BJ (cell line): ENCODE results near the gene ARL8A. TPM values are rescaled to one million over a fixed set of nuclear protein-coding genes. Genes with fewer than 3 reads are reported as not detected.
"Not testable (repeated sequence)": the region's sequence is repeated elsewhere in the genome, so short reads cannot be mapped to it uniquely, and the experiment has no call there.

Source experiments
- CTCF ChIA-PET: fragments of 350-600 bp; formaldehyde crosslinking; extraction: SDS; loops from one replicate; lab custom pipeline; 2021; ENCODE audit warnings: antibody characterized with exemption, inconsistent platforms; lab: Yijun Ruan, JAX
- POLR2A ChIA-PET: fragments of 300-600 bp; sonication (Branson Sonifier 250); formaldehyde crosslinking; extraction: SDS; loops from one replicate; lab custom pipeline; 2021; ENCODE audit warnings: antibody characterized with exemption; lab: Charles Lee
- DNase-seq: peaks from one replicate; pipeline ENCODE4 v3.0.0-alpha.2; 2011; ENCODE audit warnings: low read depth
- H3K27me3 ChIP-seq: 2 replicates; pipeline ENCODE4 v1.6.0; 2011; ENCODE audit warnings: low read length; ENCODE audit not compliant: control insufficient read depth, insufficient read depth
- H3K36me3 ChIP-seq: 2 replicates; pipeline ENCODE4 v1.5.1; 2011; ENCODE audit warnings: low read length; ENCODE audit not compliant: control insufficient read depth, insufficient read depth
- H3K4me3 ChIP-seq: 2 replicates; pipeline ENCODE4 v1.5.1; 2011; ENCODE audit warnings: low read depth, mild to moderate bottlenecking, control low read depth, low read length
- polyA plus RNA-seq: library from polyadenylated mRNA; depleted of rRNA; stranded (reverse); fragments of >200 nt; gene quantifications from 2 replicates; pipeline ENCODE4 v1.2.3, GENCODE V29; 2011
- TF ChIP-seq, protein P1 (sequence below): IDR thresholded peaks from 2 replicates; pipeline ENCODE4 v1.5.1; 2011; ENCODE audit warnings: low read depth, mild to moderate bottlenecking, control low read depth, inconsistent platforms, low read length, moderate library complexity; ENCODE audit not compliant: insufficient read depth

ARL8A gene
- polyA plus RNA-seq, 1 experiment = 76.6 TPM

DNA sequence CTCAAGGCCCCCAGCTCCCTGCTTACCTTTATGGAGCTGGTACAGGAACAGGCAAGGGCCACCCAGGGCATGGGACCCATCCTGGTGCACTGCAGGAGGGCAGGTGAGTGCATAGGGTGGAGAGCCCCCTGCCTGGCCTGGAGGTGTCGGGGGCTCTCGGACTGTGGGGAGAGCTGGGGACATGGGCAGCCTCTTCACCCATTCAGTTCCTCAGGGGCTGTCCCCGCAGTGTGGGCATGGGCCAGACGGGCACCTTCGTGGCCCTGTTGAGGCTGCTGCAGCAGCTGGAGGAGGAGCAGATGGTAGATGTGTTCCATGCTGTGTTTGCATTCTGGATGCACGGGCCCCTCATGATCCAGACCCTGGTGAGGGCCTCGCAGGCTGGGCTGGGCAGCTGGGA is 41.8 kb upstream of the ARL8A start:
- TF ChIP-seq, protein P1, sequence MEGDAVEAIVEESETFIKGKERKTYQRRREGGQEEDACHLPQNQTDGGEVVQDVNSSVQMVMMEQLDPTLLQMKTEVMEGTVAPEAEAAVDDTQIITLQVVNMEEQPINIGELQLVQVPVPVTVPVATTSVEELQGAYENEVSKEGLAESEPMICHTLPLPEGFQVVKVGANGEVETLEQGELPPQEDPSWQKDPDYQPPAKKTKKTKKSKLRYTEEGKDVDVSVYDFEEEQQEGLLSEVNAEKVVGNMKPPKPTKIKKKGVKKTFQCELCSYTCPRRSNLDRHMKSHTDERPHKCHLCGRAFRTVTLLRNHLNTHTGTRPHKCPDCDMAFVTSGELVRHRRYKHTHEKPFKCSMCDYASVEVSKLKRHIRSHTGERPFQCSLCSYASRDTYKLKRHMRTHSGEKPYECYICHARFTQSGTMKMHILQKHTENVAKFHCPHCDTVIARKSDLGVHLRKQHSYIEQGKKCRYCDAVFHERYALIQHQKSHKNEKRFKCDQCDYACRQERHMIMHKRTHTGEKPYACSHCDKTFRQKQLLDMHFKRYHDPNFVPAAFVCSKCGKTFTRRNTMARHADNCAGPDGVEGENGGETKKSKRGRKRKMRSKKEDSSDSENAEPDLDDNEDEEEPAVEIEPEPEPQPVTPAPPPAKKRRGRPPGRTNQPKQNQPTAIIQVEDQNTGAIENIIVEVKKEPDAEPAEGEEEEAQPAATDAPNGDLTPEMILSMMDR = no peak
- CTCF ChIA-PET = interaction anchor here (1.3 to 10.8 kb wide), 8 partner anchors 11 to 533 kb away, joined by 4 to 206 read pairs (median 10); partner anchors contain the start of gene UBE2T

GRCh38 chr1:202184750-202185460 is 40.4 kb upstream of the ARL8A start:
- H3K27me3 ChIP-seq = peaks cover 25% of the 10 kb centered on the region
- TF ChIP-seq, protein P1 = peak; percentile 95
- ChIA-PET POLR2A (no interaction called here), CTCF (interaction anchor here (0.6 to 10.8 kb wide), 19 partner anchors 9 to 870 kb away, joined by 3 to 206 read pairs (median 4); partner anchors contain the start of gene LGR6)
- peak; percentile 10 for DNase-seq
- H3K4me3 ChIP-seq = no peak overlapping the region
- H3K36me3 ChIP-seq = no peaks in the 10 kb centered on the region

More for the DNA sequence above, 41.8 kb upstream of the ARL8A start:
- POLR2A ChIA-PET = no interaction called here
- Histone ChIP-seq H3K36me3 (no peaks in the 10 kb centered on the region), H3K4me3 (no peak overlapping the region), H3K27me3 (peaks cover 22% of the 10 kb centered on the region)
- DNase-seq = no peak

GRCh38 chr1:202182040-202182877 is 37.7 kb upstream of the ARL8A start:
- ChIA-PET POLR2A (no interaction called here), CTCF (interaction anchor here (0.8 to 10.8 kb wide), 6 partner anchors 8 to 135 kb away, joined by 3 to 206 read pairs (median 12); partner anchors contain the start of gene LGR6)
- DNase-seq = no peak
- Histone ChIP-seq H3K4me3 (no peak overlapping the region), H3K36me3 (no peaks in the 10 kb centered on the region), H3K27me3 (peaks cover 26% of the 10 kb centered on the region)
- TF ChIP-seq, protein P1 = no peak

DNA sequence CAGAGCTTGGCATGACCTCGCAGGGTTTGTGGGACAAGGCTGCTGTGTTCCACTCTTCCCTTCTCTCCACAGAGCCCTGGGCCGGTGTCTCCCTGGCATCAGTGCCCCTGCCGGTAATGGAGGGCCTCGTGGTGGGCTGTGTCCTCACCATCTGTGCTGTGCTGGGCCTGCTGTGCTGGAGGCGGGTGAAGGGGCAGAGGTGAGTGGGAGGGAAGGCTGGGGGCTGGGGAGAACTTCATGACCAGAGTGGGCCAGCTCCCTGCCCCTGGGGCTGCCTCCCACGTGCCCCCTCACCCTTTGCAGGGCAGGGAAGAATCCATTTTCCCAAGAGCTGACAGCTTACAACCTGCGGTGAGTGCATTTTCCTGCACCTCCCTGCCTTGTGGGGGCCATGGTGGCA is 37.0 kb upstream of the ARL8A start:
- Histone ChIP-seq H3K27me3 (peaks cover 22% of the 10 kb centered on the region), H3K36me3 (no peaks in the 10 kb centered on the region), H3K4me3 (no peak overlapping the region)
- CTCF ChIA-PET = interaction anchor here (3.5 to 10.8 kb wide), 3 partner anchors 8 to 136 kb away, joined by 20 to 206 read pairs (median 22); partner anchors contain the start of gene LGR6
- TF ChIP-seq, protein P1 = no peak
- POLR2A ChIA-PET = no interaction called here
- DNase-seq = no peak

DNA sequence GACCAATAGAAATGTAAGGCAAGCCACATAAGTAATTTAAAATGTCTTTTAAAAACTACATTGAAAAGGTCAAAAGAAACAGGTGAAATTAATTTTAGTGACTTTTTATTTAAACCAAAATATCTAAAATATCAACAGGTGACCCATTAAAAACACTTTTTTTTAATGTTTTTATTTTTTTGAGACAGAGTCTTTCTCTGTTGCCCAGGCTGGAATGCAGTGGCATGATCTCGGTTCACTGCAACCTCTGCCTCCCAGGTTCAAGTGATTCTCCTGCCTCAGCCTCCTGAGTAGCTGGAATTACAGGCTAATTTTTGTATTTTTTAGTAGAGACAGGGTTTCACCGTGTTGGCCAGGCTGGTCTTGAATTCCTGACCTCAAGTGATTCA is 36.2 kb upstream of the ARL8A start:
- peaks cover 22% of the 10 kb centered on the region for H3K27me3 ChIP-seq
- H3K4me3 ChIP-seq, POLR2A ChIA-PET, H3K36me3 ChIP-seq, DNase-seq: not testable (repeated sequence)
- CTCF ChIA-PET = interaction anchor here (1.1 to 10.8 kb wide), 4 partner anchors 9 to 137 kb away, joined by 5 to 206 read pairs (median 21); partner anchors contain the start of gene LGR6
